H9 (cell line): Measurements from ENCODE around the gene SCN5A. TPM values are rescaled to one million over a fixed set of nuclear protein-coding genes. Genes with fewer than 3 reads are reported as not detected.

Source experiments
- DNase-seq: peaks from one replicate; pipeline ENCODE4 v3.0.0-alpha.2; 2017
- H2AFZ ChIP-seq: one replicate; pipeline ENCODE4 v1.6.1; 2013; ENCODE audit warnings: mild to moderate bottlenecking, low read length, control low read depth, moderate library complexity
- H2AK5ac ChIP-seq: 2 replicates; pipeline ENCODE4 v1.6.1; 2013; ENCODE audit warnings: low read length, control low read depth, mixed read lengths; ENCODE audit not compliant: insufficient read length
- H2BK120ac ChIP-seq: one replicate; pipeline ENCODE4 v1.6.1; 2013; ENCODE audit warnings: low read depth, mild to moderate bottlenecking, low read length, control low read depth, inconsistent platforms; ENCODE audit not compliant: poor library complexity, severe bottlenecking
- H2BK12ac ChIP-seq: 2 replicates; pipeline ENCODE4 v1.6.1; 2013; ENCODE audit warnings: low read length, control low read depth, mixed read lengths, low read depth; ENCODE audit not compliant: insufficient read length
- H2BK15ac ChIP-seq: 2 replicates; pipeline ENCODE4 v1.6.1; 2013; ENCODE audit warnings: low read depth, low read length, control low read depth
- H2BK20ac ChIP-seq: one replicate; pipeline ENCODE4 v1.6.1; 2013; ENCODE audit warnings: low read depth, mild to moderate bottlenecking, low read length, control low read depth, inconsistent platforms; ENCODE audit not compliant: poor library complexity, severe bottlenecking
- H2BK5ac ChIP-seq: 2 replicates; pipeline ENCODE4 v1.6.1; 2013; ENCODE audit warnings: low read length, control low read depth, mixed read lengths; ENCODE audit not compliant: insufficient read length
- H3K14ac ChIP-seq: 2 replicates; pipeline ENCODE4 v1.6.1; 2013; ENCODE audit warnings: low read length, control low read depth; ENCODE audit not compliant: insufficient read depth
- H3K18ac ChIP-seq: 2 replicates; pipeline ENCODE4 v1.6.1; 2013; ENCODE audit warnings: low read depth, mild to moderate bottlenecking, mixed read lengths, low read length, control low read depth; ENCODE audit not compliant: insufficient read length
- H3K23ac ChIP-seq: 2 replicates; pipeline ENCODE4 v1.6.1; 2013; ENCODE audit warnings: low read length, control low read depth, mixed read lengths, low read depth; ENCODE audit not compliant: insufficient read length
- H3K23me2 ChIP-seq: 2 replicates; pipeline ENCODE4 v1.6.1; 2013; ENCODE audit warnings: low read depth, mild to moderate bottlenecking, mixed read lengths, low read length, control low read depth; ENCODE audit not compliant: insufficient read length, poor library complexity, severe bottlenecking
- H3K27ac ChIP-seq: 2 replicates; pipeline ENCODE4 v1.5.1; 2013; ENCODE audit warnings: low read length, control low read depth, mixed read lengths, low read depth; ENCODE audit not compliant: insufficient read length
- H3K27me3 ChIP-seq: 2 replicates; pipeline ENCODE4 v1.6.1; 2013; ENCODE audit warnings: low read length, control low read depth, inconsistent platforms; ENCODE audit not compliant: insufficient read depth
- H3K4ac ChIP-seq: 2 replicates; pipeline ENCODE4 v1.6.1; 2013; ENCODE audit warnings: low read depth, mild to moderate bottlenecking, control low read depth, inconsistent platforms, low read length, moderate library complexity
- H3K4me1 ChIP-seq: 2 replicates; pipeline ENCODE4 v1.6.1; 2013; ENCODE audit warnings: low read length, control low read depth, inconsistent platforms; ENCODE audit not compliant: insufficient read depth
- H3K4me2 ChIP-seq: 2 replicates; pipeline ENCODE4 v1.6.1; 2013; ENCODE audit warnings: low read length, control low read depth, mixed read lengths; ENCODE audit not compliant: insufficient read length, insufficient read depth
- H3K56ac ChIP-seq: 2 replicates; pipeline ENCODE4 v1.6.1; 2013; ENCODE audit warnings: low read depth, mild to moderate bottlenecking, mixed read lengths, low read length, control low read depth; ENCODE audit not compliant: insufficient read length
- H3K79me1 ChIP-seq: 2 replicates; pipeline ENCODE4 v1.6.1; 2013; ENCODE audit warnings: low read depth, mild to moderate bottlenecking, moderate library complexity, low read length, control low read depth, inconsistent platforms; ENCODE audit not compliant: insufficient read depth, poor library complexity, severe bottlenecking
- H3K79me2 ChIP-seq: 2 replicates; pipeline ENCODE4 v1.6.1; 2013; ENCODE audit warnings: low read length, control low read depth, inconsistent platforms; ENCODE audit not compliant: insufficient read depth
- H3K9ac ChIP-seq: 2 replicates; pipeline ENCODE4 v1.6.1; 2013; ENCODE audit warnings: low read length, control low read depth, mixed read lengths; ENCODE audit not compliant: insufficient read length; ENCODE audit errors: extremely low read depth
- H3K9me3 ChIP-seq: one replicate; pipeline ENCODE4 v1.6.1; 2013; ENCODE audit warnings: low read depth, low read length, inconsistent platforms; ENCODE audit not compliant: control insufficient read depth
- H3T11ph ChIP-seq: one replicate; pipeline ENCODE4 v1.6.1; 2013; ENCODE audit warnings: mild to moderate bottlenecking, low read length, control low read depth, inconsistent platforms
- H4K20me1 ChIP-seq: one replicate; pipeline ENCODE4 v1.6.1; 2013; ENCODE audit not compliant: control insufficient read depth, insufficient read length, insufficient read depth
- H4K5ac ChIP-seq: 2 replicates; pipeline ENCODE4 v1.6.1; 2013; ENCODE audit warnings: low read depth, mild to moderate bottlenecking, mixed read lengths, low read length, control low read depth; ENCODE audit not compliant: insufficient read length
- H4K8ac ChIP-seq: replicated peaks from 2 replicates; pipeline ENCODE4 v1.6.1; 2013; ENCODE audit warnings: low read length, control low read depth, mixed read lengths, low read depth; ENCODE audit not compliant: insufficient read length
- H4K91ac ChIP-seq: 2 replicates; pipeline ENCODE4 v1.6.1; 2013; ENCODE audit warnings: low read depth, mild to moderate bottlenecking, moderate library complexity, mixed read lengths, low read length, control low read depth; ENCODE audit not compliant: insufficient read length
- H3K27ac Mint-ChIP-seq, 3 experiments: 2 replicates in 2 of 3; 3 replicates in 1 of 3; pipeline ENCODE4 v1.8.0; 2020 to 2021; ENCODE audit warnings: mixed read lengths in 3 of 3, mild to moderate bottlenecking in 1 of 3, moderate library complexity in 1 of 3
- H3K27me3 Mint-ChIP-seq: 2 replicates; pipeline ENCODE4 v1.8.0; 2021; ENCODE audit warnings: low read depth, mild to moderate bottlenecking, moderate library complexity, mixed read lengths
- H3K36me3 Mint-ChIP-seq, 3 experiments: 2 replicates in 2 of 3; 3 replicates in 1 of 3; pipeline ENCODE4 v1.8.0; 2020 to 2021; ENCODE audit warnings: low read depth in 3 of 3, mixed read lengths in 3 of 3; ENCODE audit not compliant: insufficient read depth in 1 of 3
- H3K4me1 Mint-ChIP-seq, 2 experiments: 2 replicates each; pipeline ENCODE4 v1.8.0; 2020; ENCODE audit warnings: mixed read lengths in 2 of 2
- H3K4me3 Mint-ChIP-seq, 2 experiments: 2 replicates in 1 of 2; 3 replicates in 1 of 2; pipeline ENCODE4 v1.8.0; 2020 to 2021; ENCODE audit warnings: mild to moderate bottlenecking in 2 of 2, mixed read lengths in 2 of 2, moderate library complexity in 1 of 2
- H3K9me3 Mint-ChIP-seq, 2 experiments: 2 replicates in 1 of 2; 3 replicates in 1 of 2; pipeline ENCODE4 v1.8.0; 2020; ENCODE audit warnings: mild to moderate bottlenecking in 2 of 2, mixed read lengths in 2 of 2, moderate library complexity in 1 of 2
- CTCF ChIP-seq: fragments of 200-600 bp; sonication (generic); conservative IDR thresholded peaks from 3 replicates; pipeline ENCODE4 v1.8.0; 2021; ENCODE audit warnings: antibody characterized with exemption, mild to moderate bottlenecking
- WGBS: extraction: QIAGEN DNeasy Blood & Tissue Kit; methylation state at CpG from one replicate; pipeline ENCODE4 v1.1.7; 2013; ENCODE audit warnings: missing lambda C conversion rate, low lambda C conversion rate, mixed read lengths; ENCODE audit not compliant: insufficient read length; ENCODE audit errors: extremely low coverage; 5-methylcytosine and 5-hydroxymethylcytosine counted together
- total RNA-seq: library from RNA; stranded (reverse); gene quantifications from 2 replicates; pipeline ENCODE4 v1.2.1, GENCODE V29; 2021

SCN5A gene
- total RNA-seq, 1 experiment from 2014 or later, result 6.5 TPM

GRCh38 chr3:38574411-38575278 is 74.8 kb downstream of the SCN5A start:
- no peaks in the 10 kb centered on the region for H3K79me1 ChIP-seq
- no peak overlapping the region for H4K8ac ChIP-seq
- TF ChIP-seq CTCF, result no peak
- H4K5ac ChIP-seq, result no peak overlapping the region
- no peak overlapping the region for H4K91ac ChIP-seq
- H3K27me3 ChIP-seq, result no peaks in the 10 kb centered on the region
- H3K36me3 Mint-ChIP-seq, result peaks cover 0 to 4% (median 0%) of the 10 kb centered on the region in 3 experiments; a peak in 4 of 7 replicates
- H2BK20ac ChIP-seq, result no peak overlapping the region
- H3K27ac Mint-ChIP-seq, result no peak overlapping the region; a peak in 1 of 7 replicates
- no peak overlapping the region for H3K4me2 ChIP-seq
- peaks cover under 1% of the 10 kb centered on the region for H3K27me3 Mint-ChIP-seq
- no peak overlapping the region for H2AK5ac ChIP-seq
- H3K9me3 ChIP-seq, result no peaks in the 10 kb centered on the region
- H2BK5ac ChIP-seq, result no peak overlapping the region
- no peak overlapping the region for H2BK120ac ChIP-seq
- no peak overlapping the region for H3K56ac ChIP-seq
- H3K4me3 Mint-ChIP-seq, result no peak overlapping the region
- H2BK15ac ChIP-seq, result no peak overlapping the region
- H3K14ac ChIP-seq, result no peak overlapping the region
- no peak overlapping the region for H2AFZ ChIP-seq
- no peak overlapping the region for H2BK12ac ChIP-seq
- H3K9me3 Mint-ChIP-seq, result no peaks in the 10 kb centered on the region; a peak in 1 of 5 replicates
- no peak overlapping the region for H3T11ph ChIP-seq
- WGBS, result no CpG with 5 or more reads among the region's 6 CpGs
- no peaks in the 10 kb centered on the region for H3K23me2 ChIP-seq
- no peaks in the 10 kb centered on the region; the same call in 1 of the 2 replicates for H3K4me1 ChIP-seq
- H3K79me2 ChIP-seq, result no peaks in the 10 kb centered on the region
- H3K18ac ChIP-seq, result no peak overlapping the region
- H3K4me1 Mint-ChIP-seq, result peaks cover 10 to 19% of the 10 kb centered on the region in 2 experiments
- no peak overlapping the region for H3K9ac ChIP-seq
- no peak overlapping the region for H3K27ac ChIP-seq
- H4K20me1 ChIP-seq, result no peaks in the 10 kb centered on the region
- no peak overlapping the region for H3K23ac ChIP-seq
- DNase-seq, result peak; percentile 30
- no peak overlapping the region for H3K4ac ChIP-seq
